RWPE2 (cell line): ENCODE data around the gene SH3PXD2A.

Experiments used
- ATAC-seq: fragments of 200-7000 bp; cut with Tn5 transposase; 3 replicates; pipeline ENCODE4 v1.9.1; 2021; ENCODE audit warnings: low read depth
- DNase-seq: peaks from one replicate; pipeline ENCODE4 v3.0.0-alpha.2; 2020; ENCODE audit warnings: low spot score
- H3K27ac ChIP-seq: fragments of 450-650 bp; 2 replicates; pipeline ENCODE4 v1.5.1; 2017; ENCODE audit warnings: mild to moderate bottlenecking; ENCODE audit not compliant: poor library complexity, severe bottlenecking
- H3K27me3 ChIP-seq: fragments of 250-450 bp; sonication (Bioruptor Pico); 2 replicates; pipeline ENCODE4 v1.5.1; 2021; ENCODE audit warnings: mild to moderate bottlenecking, moderate library complexity; ENCODE audit not compliant: insufficient read depth, poor library complexity, severe bottlenecking
- H3K36me3 ChIP-seq: fragments of 250-450 bp; sonication (Bioruptor Pico); 2 replicates; pipeline ENCODE4 v1.5.1; 2020; ENCODE audit warnings: low read depth, mild to moderate bottlenecking, moderate library complexity
- H3K4me1 ChIP-seq: fragments of 250-450 bp; sonication (Bioruptor Pico); 2 replicates; pipeline ENCODE4 v1.5.1; 2021; ENCODE audit warnings: mild to moderate bottlenecking, moderate library complexity; ENCODE audit not compliant: insufficient read depth, poor library complexity, severe bottlenecking
- H3K4me3 ChIP-seq: fragments of 250-450 bp; sonication (Bioruptor Pico); 2 replicates; pipeline ENCODE4 v1.5.1; 2021; ENCODE audit warnings: mild to moderate bottlenecking, moderate library complexity; ENCODE audit not compliant: severe bottlenecking
- H3K9me3 ChIP-seq: fragments of 250-450 bp; sonication (Bioruptor Pico); 2 replicates; pipeline ENCODE4 v1.5.1; 2021; ENCODE audit warnings: mild to moderate bottlenecking, moderate library complexity; ENCODE audit not compliant: severe bottlenecking
- TF ChIP-seq, protein P1 (sequence below): fragments of 450-650 bp; IDR thresholded peaks from one replicate; pipeline ENCODE4 v1.5.1; 2017; ENCODE audit warnings: mild to moderate bottlenecking, moderate library complexity; ENCODE audit not compliant: poor library complexity, severe bottlenecking

Gene SH3PXD2A

DNA sequence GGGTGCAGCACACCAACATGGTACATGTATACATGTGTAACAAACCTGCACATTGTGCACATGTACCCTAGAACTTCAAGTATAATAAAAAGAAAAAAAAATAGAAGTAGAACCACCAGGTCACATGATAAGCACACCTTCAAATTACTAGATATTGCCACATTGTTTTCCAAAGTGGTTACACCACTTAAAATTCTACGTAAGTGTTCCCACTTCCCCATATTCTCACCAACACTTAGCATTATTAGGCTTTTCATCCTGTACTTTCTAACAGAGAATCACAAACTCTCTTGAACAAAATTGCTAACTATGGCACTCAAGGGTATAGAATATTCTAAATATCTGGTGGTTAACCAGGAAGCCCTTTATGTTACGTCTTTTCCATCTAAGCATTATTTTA lies 22.6 kb downstream of the SH3PXD2A start:
- peaks cover 16% of the 10 kb centered on the region for H3K4me1 ChIP-seq
- ATAC-seq (no peak), DNase-seq (no peak)
- peaks cover 27% of the 10 kb centered on the region for H3K36me3 ChIP-seq
- no peak overlapping the region for H3K27ac ChIP-seq
- H3K4me3 ChIP-seq: no peak overlapping the region
- no peaks in the 10 kb centered on the region for H3K9me3 ChIP-seq
- H3K27me3 ChIP-seq: no peaks in the 10 kb centered on the region
- TF ChIP-seq, protein P1, sequence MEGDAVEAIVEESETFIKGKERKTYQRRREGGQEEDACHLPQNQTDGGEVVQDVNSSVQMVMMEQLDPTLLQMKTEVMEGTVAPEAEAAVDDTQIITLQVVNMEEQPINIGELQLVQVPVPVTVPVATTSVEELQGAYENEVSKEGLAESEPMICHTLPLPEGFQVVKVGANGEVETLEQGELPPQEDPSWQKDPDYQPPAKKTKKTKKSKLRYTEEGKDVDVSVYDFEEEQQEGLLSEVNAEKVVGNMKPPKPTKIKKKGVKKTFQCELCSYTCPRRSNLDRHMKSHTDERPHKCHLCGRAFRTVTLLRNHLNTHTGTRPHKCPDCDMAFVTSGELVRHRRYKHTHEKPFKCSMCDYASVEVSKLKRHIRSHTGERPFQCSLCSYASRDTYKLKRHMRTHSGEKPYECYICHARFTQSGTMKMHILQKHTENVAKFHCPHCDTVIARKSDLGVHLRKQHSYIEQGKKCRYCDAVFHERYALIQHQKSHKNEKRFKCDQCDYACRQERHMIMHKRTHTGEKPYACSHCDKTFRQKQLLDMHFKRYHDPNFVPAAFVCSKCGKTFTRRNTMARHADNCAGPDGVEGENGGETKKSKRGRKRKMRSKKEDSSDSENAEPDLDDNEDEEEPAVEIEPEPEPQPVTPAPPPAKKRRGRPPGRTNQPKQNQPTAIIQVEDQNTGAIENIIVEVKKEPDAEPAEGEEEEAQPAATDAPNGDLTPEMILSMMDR: no peak

DNA sequence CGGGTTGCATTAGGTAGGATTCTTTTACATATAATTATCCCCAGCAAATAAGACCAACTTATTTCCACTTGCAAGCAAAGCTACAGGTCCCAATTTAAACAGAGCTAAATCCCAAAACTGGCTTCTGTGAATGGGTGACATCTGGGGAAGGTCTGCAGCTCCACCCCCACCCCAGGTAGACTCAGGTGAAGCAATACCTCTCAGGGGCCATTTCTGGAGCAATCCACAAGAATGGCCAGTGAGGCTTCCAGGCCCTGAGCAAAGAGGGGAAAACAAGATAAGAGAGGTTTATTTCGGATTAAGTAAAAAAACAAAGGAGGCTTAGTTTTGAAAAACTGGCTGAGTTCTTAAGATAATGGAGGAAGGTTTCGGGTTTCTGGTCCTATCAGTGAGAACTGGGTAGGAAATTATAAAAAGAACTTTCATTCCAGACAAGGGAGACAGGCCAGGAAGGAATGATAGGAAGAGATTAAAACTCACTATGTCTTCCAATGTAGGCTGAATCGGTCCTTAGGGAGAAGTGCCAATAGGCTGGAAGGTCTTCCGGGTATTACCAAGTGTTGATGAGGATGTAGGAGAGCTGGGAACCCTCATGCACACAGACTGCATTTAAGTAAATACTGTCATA lies 25.4 kb downstream of the SH3PXD2A start:
- TF ChIP-seq, protein P1: no peak
- H3K4me1 ChIP-seq: peaks cover 28% of the 10 kb centered on the region
- DNase-seq (no peak), ATAC-seq (no peak)
- H3K27ac ChIP-seq: peak overlapping the region; percentile 68
- H3K9me3 ChIP-seq: no peaks in the 10 kb centered on the region
- H3K27me3 ChIP-seq: no peaks in the 10 kb centered on the region
- peaks cover 45% of the 10 kb centered on the region for H3K36me3 ChIP-seq
- no peak overlapping the region for H3K4me3 ChIP-seq

DNA sequence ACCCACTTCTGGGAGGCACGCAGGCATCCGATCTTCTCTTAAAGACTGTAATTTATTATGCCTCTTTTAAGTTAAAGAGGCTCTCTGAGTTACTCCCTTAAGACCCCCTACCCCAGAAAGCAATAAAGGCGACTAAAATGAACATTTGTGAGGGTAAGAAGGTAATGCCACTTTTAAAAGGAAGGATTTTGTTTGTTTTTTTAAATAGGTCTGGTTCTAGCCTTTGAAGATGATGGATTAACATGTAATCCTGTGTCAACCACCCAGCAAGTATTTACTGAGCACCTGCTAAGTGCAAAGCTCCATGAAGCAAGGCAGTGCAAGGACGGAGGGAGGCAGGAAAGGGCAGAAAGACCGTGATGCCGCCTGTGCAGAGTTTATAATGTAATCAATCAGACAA lies 26.1 kb downstream of the SH3PXD2A start:
- DNase-seq (no peak), ATAC-seq (no peak)
- Histone ChIP-seq H3K27ac (peak overlapping the region; percentile 68), H3K4me3 (no peak overlapping the region), H3K27me3 (no peaks in the 10 kb centered on the region), H3K9me3 (no peaks in the 10 kb centered on the region), H3K36me3 (peaks cover 47% of the 10 kb centered on the region), H3K4me1 (peaks cover 34% of the 10 kb centered on the region)
- TF ChIP-seq, protein P1: no peak

DNA sequence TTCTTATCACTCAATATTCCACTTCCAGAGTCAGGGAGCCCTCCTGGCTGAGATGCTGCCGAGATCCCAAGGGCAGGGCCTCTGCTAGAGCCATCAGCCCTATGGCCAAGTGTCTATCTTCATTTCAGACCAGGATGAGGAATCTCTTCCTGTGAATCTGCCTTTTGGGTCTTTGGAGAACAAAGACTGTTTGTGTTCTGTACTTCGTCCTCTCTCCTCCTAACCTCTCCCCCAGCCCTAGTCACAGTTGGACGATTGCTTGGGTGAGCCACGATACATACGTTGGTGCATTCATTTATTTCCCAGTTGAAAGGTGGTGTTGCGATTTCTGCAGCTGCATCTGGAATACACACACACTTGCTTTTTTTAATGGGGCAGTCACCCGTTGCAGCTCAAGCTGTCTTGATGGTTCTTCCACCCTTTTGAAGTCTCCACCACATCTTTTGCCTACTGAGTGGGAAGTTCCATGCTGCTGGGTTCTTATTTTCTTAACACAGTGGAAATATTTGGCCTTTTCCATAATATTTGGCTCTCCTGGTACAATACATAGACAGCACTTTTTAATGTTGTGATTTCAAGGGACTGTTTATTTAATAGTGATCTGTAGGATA lies 26.7 kb downstream of the SH3PXD2A start:
- Histone ChIP-seq H3K4me1 (peaks cover 36% of the 10 kb centered on the region), H3K27me3 (no peaks in the 10 kb centered on the region), H3K9me3 (no peaks in the 10 kb centered on the region), H3K27ac (peak overlapping the region; percentile 68), H3K4me3 (no peak overlapping the region), H3K36me3 (peaks cover 50% of the 10 kb centered on the region)
- DNase-seq: no peak
- peak; percentile 18; the same call in 2 of the 3 replicates for ATAC-seq
- TF ChIP-seq, protein P1: no peak

DNA sequence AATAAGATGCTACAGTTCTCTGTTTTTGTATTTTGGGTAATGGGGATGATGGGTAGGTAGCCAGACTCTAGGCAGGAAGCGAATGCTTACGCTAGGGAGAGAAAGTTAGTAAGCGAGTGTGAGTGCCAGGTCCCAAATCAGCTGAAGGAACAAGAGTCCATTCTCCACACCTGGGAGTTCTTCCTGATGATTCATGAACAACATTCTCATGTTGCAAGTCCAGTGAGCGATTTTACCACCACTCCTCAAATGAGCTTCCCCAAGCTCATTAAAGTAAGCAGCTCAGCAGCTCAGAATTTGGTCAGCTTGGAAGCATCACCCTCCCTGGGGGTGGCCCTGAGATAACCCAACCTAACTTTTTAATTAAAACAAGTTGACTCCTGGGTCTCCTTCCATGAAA lies 27.3 kb downstream of the SH3PXD2A start:
- H3K9me3 ChIP-seq: no peaks in the 10 kb centered on the region
- peak overlapping the region; percentile 68 for H3K27ac ChIP-seq
- TF ChIP-seq, protein P1: no peak
- no peaks in the 10 kb centered on the region for H3K27me3 ChIP-seq
- peaks cover 36% of the 10 kb centered on the region for H3K4me1 ChIP-seq
- peak; percentile 90 for ATAC-seq
- no peak for DNase-seq
- H3K36me3 ChIP-seq: peaks cover 48% of the 10 kb centered on the region
- no peak overlapping the region for H3K4me3 ChIP-seq
